Measurements from ENCODE around the gene ZNF423.

Gene ZNF423

DNA sequence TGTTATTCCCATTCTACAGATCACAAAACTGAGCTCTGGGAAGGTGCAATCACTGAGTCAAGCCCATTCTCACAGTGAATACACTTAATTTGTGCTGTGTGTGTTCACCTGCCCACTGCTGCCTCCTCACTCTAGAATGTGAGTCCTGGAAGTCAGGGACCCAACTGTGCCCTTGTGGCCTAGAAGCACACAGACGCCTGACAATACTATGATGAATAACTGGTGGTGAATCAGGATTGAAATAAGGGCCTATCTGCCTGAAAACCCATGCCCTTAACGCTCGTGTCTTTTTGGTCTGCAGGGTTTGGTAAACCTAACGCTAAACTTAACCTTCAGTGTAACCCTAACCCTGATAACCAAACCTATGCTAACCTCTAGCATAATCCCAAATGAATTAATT, 80.3 kb downstream of the ZNF423 start:
- Histone ChIP-seq H3K9ac (ENCODE audit: low read length) (no peak overlapping the region), H3K79me2 (ENCODE audit: low read length) (no peaks in the 10 kb centered on the region), H3K27me3 (replicated peaks; ENCODE audit: insufficient read depth, low read length) (peaks cover 5% of the 10 kb centered on the region), H3K4me3 (ENCODE audit: low read length) (no peak overlapping the region), H2AFZ (ENCODE audit: low read length) (no peak overlapping the region), H3K9me2 (replicated peaks; ENCODE audit: insufficient read depth, low read length) (no peaks in the 10 kb centered on the region), H3K4me2 (ENCODE audit: low read depth, low read length) (no peak overlapping the region), H4K20me1 (ENCODE audit: insufficient read depth, low read length) (no peaks in the 10 kb centered on the region), H3F3A (ENCODE audit: insufficient read depth, low read length) (no peaks in the 10 kb centered on the region), H3K27ac (ENCODE audit: low read length) (no peak overlapping the region), H3K9me3 (replicated peaks; ENCODE audit: insufficient read depth, low read length) (no peaks in the 10 kb centered on the region), H3K4me1 (ENCODE audit: low read length) (no peaks in the 10 kb centered on the region), H3K36me3 (replicated peaks; ENCODE audit: insufficient read depth, low read length) (no peaks in the 10 kb centered on the region)
- DNase-seq = no peak
- TF ChIP-seq, protein P1, sequence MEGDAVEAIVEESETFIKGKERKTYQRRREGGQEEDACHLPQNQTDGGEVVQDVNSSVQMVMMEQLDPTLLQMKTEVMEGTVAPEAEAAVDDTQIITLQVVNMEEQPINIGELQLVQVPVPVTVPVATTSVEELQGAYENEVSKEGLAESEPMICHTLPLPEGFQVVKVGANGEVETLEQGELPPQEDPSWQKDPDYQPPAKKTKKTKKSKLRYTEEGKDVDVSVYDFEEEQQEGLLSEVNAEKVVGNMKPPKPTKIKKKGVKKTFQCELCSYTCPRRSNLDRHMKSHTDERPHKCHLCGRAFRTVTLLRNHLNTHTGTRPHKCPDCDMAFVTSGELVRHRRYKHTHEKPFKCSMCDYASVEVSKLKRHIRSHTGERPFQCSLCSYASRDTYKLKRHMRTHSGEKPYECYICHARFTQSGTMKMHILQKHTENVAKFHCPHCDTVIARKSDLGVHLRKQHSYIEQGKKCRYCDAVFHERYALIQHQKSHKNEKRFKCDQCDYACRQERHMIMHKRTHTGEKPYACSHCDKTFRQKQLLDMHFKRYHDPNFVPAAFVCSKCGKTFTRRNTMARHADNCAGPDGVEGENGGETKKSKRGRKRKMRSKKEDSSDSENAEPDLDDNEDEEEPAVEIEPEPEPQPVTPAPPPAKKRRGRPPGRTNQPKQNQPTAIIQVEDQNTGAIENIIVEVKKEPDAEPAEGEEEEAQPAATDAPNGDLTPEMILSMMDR (IDR thresholded peaks at IDR 0.05; ENCODE audit: low read length) = no peak
- TF ChIP-seq EZH2 (optimal IDR thresholded peaks at IDR 0.05; ENCODE audit: low read depth, low read length) (no peak), EZH2phosphoT487 (IDR thresholded peaks at IDR 0.05; ENCODE audit: low read length) (no peak)

DNA sequence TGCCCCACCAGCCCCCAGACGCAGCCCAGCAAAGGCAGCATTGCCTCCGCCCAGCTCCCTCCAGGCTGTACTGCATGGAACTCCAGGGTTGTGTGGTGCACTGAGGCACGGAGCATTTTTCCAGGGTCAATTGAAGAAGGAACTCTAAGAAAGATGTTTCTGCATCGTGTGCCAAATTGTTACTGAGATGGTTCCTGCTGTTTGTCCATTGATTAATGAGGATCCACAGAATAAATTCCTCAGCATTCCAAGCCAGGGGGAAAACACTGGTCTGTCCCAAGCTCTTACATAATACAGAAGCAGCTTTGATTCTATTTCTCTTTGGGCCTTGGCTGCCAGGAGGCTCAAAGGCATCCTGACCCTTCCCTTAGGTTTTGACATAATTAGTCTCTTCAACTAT, 80.9 kb downstream of the ZNF423 start:
- no peaks in the 10 kb centered on the region for H3K4me1 ChIP-seq (ENCODE audit: low read length)
- no peaks in the 10 kb centered on the region for H3K9me2 ChIP-seq (replicated peaks; ENCODE audit: insufficient read depth, low read length)
- no peaks in the 10 kb centered on the region for H3K9me3 ChIP-seq (replicated peaks; ENCODE audit: insufficient read depth, low read length)

DNA sequence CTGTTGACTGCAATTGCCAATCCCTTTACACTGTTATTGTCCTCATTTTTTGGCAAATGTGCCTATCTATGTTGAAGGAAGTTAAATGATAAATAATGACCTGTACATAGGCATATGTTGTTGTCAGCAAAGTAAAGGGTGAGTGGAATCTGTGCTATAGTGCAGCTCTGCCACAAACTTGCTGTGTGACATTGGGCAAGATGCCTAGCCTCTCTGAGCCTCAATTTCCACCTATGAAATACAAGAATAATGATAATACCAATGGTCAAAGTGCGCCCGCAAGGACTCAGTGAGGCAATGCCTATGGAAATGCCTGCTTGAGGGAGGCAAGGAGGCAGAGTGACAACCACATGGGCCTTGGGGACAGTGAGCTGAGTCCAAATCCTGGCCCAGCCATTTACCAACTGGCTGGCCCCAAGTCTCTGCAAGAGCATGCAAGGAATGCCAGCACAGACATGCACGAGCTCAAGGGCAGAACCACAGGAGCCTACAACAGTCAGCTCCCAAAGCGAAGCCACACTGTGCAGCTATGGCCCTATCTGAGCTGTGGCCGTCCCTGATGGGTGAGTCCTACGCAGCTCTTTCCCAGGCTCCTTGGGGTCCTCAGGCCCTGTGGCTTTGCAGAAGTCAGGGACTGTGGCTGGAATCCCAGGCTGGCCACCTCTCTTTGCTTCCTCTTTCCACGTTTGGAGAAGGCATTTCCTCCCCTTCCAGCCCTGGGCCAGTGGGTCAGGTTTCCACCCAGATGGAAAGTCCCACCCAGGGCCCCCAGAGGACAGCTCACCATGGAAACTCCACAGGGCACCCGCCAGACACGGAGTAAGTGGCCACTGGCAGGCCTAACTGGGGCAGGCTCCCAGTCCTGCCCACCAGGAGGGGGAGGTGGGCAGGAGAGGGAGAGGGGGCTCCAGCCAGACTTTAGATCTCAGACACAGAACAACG, 82.1 kb downstream of the ZNF423 start:
- H3K9ac ChIP-seq (ENCODE audit: low read length) = no peak overlapping the region
- H3F3A ChIP-seq (ENCODE audit: insufficient read depth, low read length) = no peaks in the 10 kb centered on the region
- H3K4me2 ChIP-seq (ENCODE audit: low read depth, low read length) = no peak overlapping the region
- no peaks in the 10 kb centered on the region for H4K20me1 ChIP-seq (ENCODE audit: insufficient read depth, low read length)
- H2AFZ ChIP-seq (ENCODE audit: low read length) = no peak overlapping the region
- no peak overlapping the region for H3K4me3 ChIP-seq (ENCODE audit: low read length)
- no peaks in the 10 kb centered on the region for H3K36me3 ChIP-seq (replicated peaks; ENCODE audit: insufficient read depth, low read length)
- H3K4me1 ChIP-seq (ENCODE audit: low read length) = no peaks in the 10 kb centered on the region
- 0 out of 2 replicates have a peak, but pooled peaks cover 3% of the 10 kb centered on the region for H3K27me3 ChIP-seq (replicated peaks; ENCODE audit: insufficient read depth, low read length)
- no peak for DNase-seq
- no peaks in the 10 kb centered on the region for H3K9me3 ChIP-seq (replicated peaks; ENCODE audit: insufficient read depth, low read length)
- no peaks in the 10 kb centered on the region for H3K9me2 ChIP-seq (replicated peaks; ENCODE audit: insufficient read depth, low read length)
- H3K79me2 ChIP-seq (ENCODE audit: low read length) = no peaks in the 10 kb centered on the region
- no peak overlapping the region for H3K27ac ChIP-seq (ENCODE audit: low read length)
- TF ChIP-seq, protein P1 (IDR thresholded peaks at IDR 0.05; ENCODE audit: low read length) = no peak
- no peak for TF ChIP-seq EZH2 (optimal IDR thresholded peaks at IDR 0.05; ENCODE audit: low read depth, low read length)
- TF ChIP-seq EZH2phosphoT487 (IDR thresholded peaks at IDR 0.05; ENCODE audit: low read length) = no peak

More for the DNA sequence above, 80.9 kb downstream of the ZNF423 start:
- TF ChIP-seq, protein P1 (IDR thresholded peaks at IDR 0.05; ENCODE audit: low read length) = no peak
- no peak for TF ChIP-seq EZH2phosphoT487 (IDR thresholded peaks at IDR 0.05; ENCODE audit: low read length)
- no peak for TF ChIP-seq EZH2 (optimal IDR thresholded peaks at IDR 0.05; ENCODE audit: low read depth, low read length)
- Histone ChIP-seq H4K20me1 (ENCODE audit: insufficient read depth, low read length) (no peaks in the 10 kb centered on the region), H3K27me3 (replicated peaks; ENCODE audit: insufficient read depth, low read length) (peaks cover 3% of the 10 kb centered on the region; the same call in 1 of the 2 replicates), H3K4me2 (ENCODE audit: low read depth, low read length) (no peak overlapping the region), H3K9ac (ENCODE audit: low read length) (no peak overlapping the region), H3K36me3 (replicated peaks; ENCODE audit: insufficient read depth, low read length) (no peaks in the 10 kb centered on the region), H2AFZ (ENCODE audit: low read length) (no peak overlapping the region), H3K4me3 (ENCODE audit: low read length) (no peak overlapping the region), H3F3A (ENCODE audit: insufficient read depth, low read length) (no peaks in the 10 kb centered on the region), H3K27ac (ENCODE audit: low read length) (no peak overlapping the region), H3K79me2 (ENCODE audit: low read length) (no peaks in the 10 kb centered on the region)
- DNase-seq = no peak

All from MM.1S (cell line).